ENCODE measurements around the gene ANLN. TPM values are rescaled to one million over a fixed set of nuclear protein-coding genes. Genes with fewer than 3 reads are reported as not detected.

The ANLN gene
- total and polyA plus RNA-seq, 12 donors = 0.20 to 25.5 (median 2.4) TPM

- no peak for DNase-seq
- no peaks in the 10 kb centered on the region for H3K27me3 ChIP-seq
- H3K9me3 ChIP-seq (replicated peaks in 1 of 3) = no peaks in the 10 kb centered on the region
- peaks cover 3 to 19% of the 10 kb centered on the region in 2 donors for H3K4me1 ChIP-seq (replicated peaks in 1 of 2)
- 93 to 100% (median 97%) methylated on average over 1 of the region's 1 CpG for WGBS, 4 donors
- no peak for TF ChIP-seq POLR2A (IDR thresholded peaks at IDR 0.05)
- TF ChIP-seq CTCF (IDR thresholded peaks at IDR 0.05) = no peak
- no peak overlapping the region for H3K27ac ChIP-seq
- no peaks in the 10 kb centered on the region for H3K36me3 ChIP-seq (replicated peaks in 1 of 2)
- intact Hi-C loops (cut with DNase I) = no loop called here
- no peak overlapping the region for H3K4me3 ChIP-seq
These were observed 31.1 kb upstream of the ANLN start for GRCh38 chr7:36358589-36358988.

- Histone ChIP-seq H3K9me3 (replicated peaks in 1 of 3) (no peaks in the 10 kb centered on the region), H3K36me3 (replicated peaks in 1 of 2) (no peaks in the 10 kb centered on the region), H3K27me3 (no peaks in the 10 kb centered on the region), H3K4me1 (replicated peaks in 1 of 2) (peaks cover 0 to 6% of the 10 kb centered on the region in 2 donors), H3K27ac (no peak overlapping the region), H3K4me3 (no peak overlapping the region)
- TF ChIP-seq CTCF (IDR thresholded peaks at IDR 0.05) = no peak
- no peak for TF ChIP-seq POLR2A (IDR thresholded peaks at IDR 0.05)
- no peak for DNase-seq
- intact Hi-C loops (cut with DNase I) = no loop called here
- 62 to 71% (median 64%) methylated on average over 4 of the region's 4 CpGs for WGBS, 4 donors
These were observed 29.4 kb upstream of the ANLN start for GRCh38 chr7:36360244-36360643.

GRCh38 chr7:36361227-36361626, 28.4 kb upstream of the ANLN start:
- Histone ChIP-seq H3K9me3 (replicated peaks in 1 of 3) (no peaks in the 10 kb centered on the region), H3K4me3 (no peak overlapping the region), H3K27ac (no peak overlapping the region), H3K36me3 (replicated peaks in 1 of 2) (no peaks in the 10 kb centered on the region), H3K27me3 (no peaks in the 10 kb centered on the region), H3K4me1 (replicated peaks in 1 of 2) (no peaks in the 10 kb centered on the region)
- no peak for TF ChIP-seq POLR2A (IDR thresholded peaks at IDR 0.05)
- WGBS, 4 donors = 88 to 93% (median 91%) methylated on average over 4 of the region's 4 CpGs
- DNase-seq = no peak
- intact Hi-C loops (cut with DNase I) = no loop called here

- no peaks in the 10 kb centered on the region for H3K27me3 ChIP-seq
- DNase-seq = no peak
- no peaks in the 10 kb centered on the region for H3K4me1 ChIP-seq (replicated peaks in 1 of 2)
- H3K4me3 ChIP-seq = no peak overlapping the region
- no peaks in the 10 kb centered on the region for H3K9me3 ChIP-seq (replicated peaks in 1 of 3)
- whole genome bisulfite sequencing, 4 donors = 97 to 100% (median 98%) methylated on average over 1 of the region's 1 CpG
- H3K36me3 ChIP-seq (replicated peaks in 1 of 2) = no peaks in the 10 kb centered on the region
- TF ChIP-seq POLR2A (IDR thresholded peaks at IDR 0.05) = no peak
- no peak for TF ChIP-seq CTCF (IDR thresholded peaks at IDR 0.05)
- H3K27ac ChIP-seq = no peak overlapping the region
- intact Hi-C loops (cut with DNase I) = no loop called here
These were observed 26.1 kb upstream of the ANLN start for GRCh38 chr7:36363515-36363914.

GRCh38 chr7:36366005-36366717, 23.5 kb upstream of the ANLN start:
- no peak for DNase-seq
- H3K4me3 ChIP-seq = peak overlapping the region; percentile 58 to 98 (median 82)
- H3K4me1 ChIP-seq (replicated peaks in 1 of 2) = no peaks in the 10 kb centered on the region
- WGBS, 4 donors = 33 to 41% (median 35%) methylated on average over 12 of the region's 12 CpGs
- H3K9me3 ChIP-seq (replicated peaks in 1 of 3) = no peaks in the 10 kb centered on the region
- H3K36me3 ChIP-seq (replicated peaks in 1 of 2) = no peaks in the 10 kb centered on the region
- H3K27me3 ChIP-seq = no peaks in the 10 kb centered on the region
- intact Hi-C loops (cut with DNase I) = no loop called here
- no peak for TF ChIP-seq CTCF (IDR thresholded peaks at IDR 0.05)
- peak in 1 of 2 donors; percentile 8 for TF ChIP-seq POLR2A (IDR thresholded peaks at IDR 0.05)
- H3K27ac ChIP-seq = peak overlapping the region in 4 of 5 donors; percentile 83 to 92 (median 86)
